ENCODE results near the gene CSTPP1.
A peak's percentile ranks its signal among the peaks of the same experiment; 100 is the strongest.

Gene CSTPP1

DNA sequence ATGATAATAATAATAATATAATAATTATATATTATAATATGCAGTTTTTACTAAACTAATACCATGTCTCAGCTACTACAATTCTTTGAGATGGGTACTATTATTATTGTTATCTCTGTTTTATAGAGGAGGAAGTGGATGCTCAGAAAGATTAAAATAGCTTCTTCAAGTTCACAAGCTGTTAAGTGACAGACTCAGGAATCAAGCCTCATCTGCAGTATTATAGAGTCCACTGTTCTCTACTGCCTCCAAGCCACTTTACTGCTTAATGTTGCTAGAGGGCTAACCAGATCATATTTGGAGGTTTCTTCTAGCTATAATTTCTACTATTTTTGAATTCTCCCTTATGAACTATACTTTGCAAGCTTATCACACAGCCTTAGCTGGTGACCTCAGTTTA lies 62.7 kb downstream of the CSTPP1 start:
- no peak for DNase-seq

DNA sequence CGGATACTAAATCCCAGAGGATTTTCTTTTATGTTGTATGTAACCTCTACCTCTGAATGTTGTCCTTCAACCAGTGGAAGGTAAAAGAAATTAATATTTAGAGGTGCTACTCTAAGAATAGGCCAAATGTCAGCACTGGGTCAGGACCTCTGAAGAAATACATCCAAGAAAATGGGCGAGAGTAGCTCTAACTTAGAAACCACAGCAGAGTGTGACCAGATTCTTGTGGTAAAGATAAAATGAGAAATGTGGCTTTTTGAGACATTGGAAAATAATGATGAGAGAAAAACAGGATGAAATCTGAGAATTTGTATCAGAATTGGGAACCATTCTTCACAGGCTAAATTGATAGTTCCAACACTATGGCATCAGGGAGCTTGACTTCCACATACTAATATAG lies 63.5 kb downstream of the CSTPP1 start:
- DNase-seq: no peak

DNA sequence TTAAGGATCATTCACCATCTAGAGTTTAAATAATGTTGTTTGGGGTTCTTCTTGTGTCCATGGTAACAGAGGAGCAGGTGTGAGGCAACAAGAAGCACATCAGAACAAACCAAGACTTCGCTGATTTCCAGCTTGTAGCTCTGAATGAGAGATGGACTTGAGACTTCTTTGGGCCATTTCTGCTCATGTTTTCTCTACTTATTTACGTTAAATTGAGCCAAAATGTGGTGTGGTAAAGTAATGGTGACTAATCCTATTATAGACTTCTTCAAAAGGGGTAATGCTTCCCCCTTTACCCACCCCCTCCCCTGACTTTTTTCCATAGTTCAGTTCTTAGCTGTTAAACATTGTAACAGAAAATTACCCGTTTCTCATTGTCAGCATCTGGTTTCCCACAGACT lies 65.2 kb downstream of the CSTPP1 start:
- no peak for DNase-seq

DNA sequence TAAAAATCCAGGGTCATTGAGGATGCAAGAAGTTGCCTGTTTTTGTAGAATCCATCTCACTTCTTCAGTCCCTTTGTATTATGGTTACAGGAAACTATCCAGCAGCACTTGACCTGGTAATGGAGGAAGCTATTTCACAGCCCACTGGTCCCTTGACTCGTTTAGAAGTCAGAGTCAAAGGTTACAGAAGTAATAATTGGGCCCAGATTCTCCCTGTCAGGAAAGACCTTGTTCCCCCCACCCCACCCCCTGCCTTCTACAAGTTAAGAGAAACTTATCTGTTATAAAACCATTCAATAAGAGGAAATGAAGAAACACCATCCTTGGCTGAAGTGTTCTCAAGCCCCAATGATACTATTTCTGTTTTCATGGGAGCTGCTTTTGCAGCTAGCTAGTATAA lies 65.8 kb downstream of the CSTPP1 start:
- no peak for DNase-seq

DNA sequence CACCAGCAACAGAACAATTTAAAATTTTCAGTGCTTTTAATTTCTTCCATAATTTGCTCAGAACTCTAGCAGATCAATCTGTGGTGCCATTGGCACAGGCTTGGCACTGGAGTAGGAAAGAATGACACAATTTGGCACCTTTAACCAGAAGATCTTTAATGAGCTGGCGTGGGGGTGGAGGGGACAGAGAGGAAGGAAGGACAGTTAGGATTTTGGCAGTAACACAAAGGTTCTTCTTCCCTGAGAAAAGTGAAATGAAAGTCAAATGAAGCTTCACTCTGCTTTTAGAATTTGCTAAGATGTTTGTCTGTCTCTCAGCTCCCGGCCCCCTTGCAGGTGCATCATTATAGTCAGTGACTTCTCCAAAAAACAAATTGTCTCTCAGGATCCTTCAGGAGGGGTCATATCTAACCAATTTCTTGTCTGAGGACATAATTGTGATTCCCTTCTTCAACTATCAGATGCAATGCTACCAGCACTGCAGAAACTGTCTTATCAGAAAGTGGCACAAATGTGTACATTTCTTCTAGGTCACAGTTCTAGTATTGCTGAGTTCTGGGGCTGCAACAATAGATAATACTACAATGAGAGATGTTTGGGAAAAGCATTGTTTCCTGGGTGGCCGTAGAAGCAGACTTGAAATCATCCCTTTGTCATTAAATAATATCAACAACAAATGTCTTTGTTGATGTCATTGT lies 66.8 kb downstream of the CSTPP1 start:
- no peak for DNase-seq

DNA sequence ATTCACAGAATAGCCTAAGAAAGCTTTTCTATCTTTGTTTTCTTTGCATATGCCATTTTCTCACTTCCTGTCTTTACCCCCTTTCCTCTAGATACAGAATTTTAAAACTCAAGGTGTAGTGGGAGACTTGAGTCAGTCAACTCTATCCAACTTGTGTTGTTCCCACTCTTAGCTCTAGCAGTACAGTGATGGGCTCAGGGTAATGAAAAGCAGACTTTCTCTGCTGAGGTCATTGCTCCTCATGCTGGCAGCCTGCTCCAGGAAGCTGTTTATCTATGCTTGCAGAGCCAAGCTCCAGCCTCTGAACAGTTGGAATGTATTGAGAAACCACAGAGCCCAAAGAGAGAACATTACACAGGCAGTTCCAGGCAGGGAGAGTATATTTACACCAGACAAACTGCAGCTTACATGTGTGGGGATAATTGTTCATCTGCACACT lies 68.1 kb downstream of the CSTPP1 start:
- DNase-seq: peak; percentile 23

DNA sequence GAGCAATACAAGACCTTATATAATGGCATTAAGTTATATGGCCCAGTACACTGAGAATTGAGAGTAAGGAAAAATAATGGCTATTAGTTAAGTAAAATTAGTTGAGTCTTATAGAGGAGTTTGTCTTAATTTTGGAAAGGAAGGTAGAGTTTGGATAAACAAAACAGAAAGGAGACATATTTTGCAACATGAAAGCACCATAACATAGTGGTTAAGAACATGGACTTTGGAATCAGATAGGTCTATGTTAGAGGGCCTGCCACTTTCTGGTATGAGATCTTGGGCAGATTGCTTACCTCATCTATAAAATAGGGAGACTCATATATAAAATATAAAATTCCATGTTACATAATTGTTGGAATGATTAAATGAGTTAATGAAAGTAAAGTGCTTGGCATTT lies 68.9 kb downstream of the CSTPP1 start:
- DNase-seq: no peak

DNA sequence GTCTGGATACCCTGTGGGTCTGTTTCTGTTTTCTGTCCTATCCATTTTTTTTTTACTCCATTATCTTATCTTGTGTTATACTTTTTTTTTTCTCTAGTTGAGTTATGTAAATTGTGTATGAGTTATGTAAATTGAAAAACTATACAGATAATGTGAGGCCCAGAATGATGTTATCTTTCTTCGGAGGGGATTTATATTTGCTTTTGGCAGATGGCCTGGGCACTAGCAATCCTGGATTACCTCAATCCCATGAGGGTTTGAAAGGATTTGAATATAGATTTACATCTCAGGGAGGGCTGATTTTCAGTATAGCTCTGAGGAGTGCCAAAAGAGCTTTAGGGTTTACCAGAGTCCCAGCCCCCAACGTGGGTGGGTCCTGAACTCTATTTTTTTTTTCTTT lies 71.0 kb downstream of the CSTPP1 start:
- no peak for DNase-seq

DNA sequence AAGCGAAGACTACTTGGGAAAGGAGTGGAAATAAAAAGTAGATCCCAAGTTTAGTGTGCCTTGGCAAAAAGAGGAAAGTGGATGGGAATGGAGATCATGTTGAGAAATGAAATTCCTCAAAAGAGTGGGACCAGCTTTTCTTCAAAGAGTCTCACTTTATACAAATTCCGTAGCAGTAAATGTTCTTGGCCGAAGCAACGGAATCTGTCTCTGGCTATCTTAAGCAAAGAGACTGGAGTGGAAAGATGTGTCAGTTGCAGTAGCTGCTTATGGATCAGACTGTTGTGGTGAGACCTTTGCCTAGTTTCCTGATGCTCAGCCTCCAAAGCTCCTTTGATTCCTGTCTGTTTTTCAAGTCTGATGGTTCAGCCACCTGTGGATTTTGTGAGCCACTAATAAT lies 73.6 kb downstream of the CSTPP1 start:
- no peak for DNase-seq

DNA sequence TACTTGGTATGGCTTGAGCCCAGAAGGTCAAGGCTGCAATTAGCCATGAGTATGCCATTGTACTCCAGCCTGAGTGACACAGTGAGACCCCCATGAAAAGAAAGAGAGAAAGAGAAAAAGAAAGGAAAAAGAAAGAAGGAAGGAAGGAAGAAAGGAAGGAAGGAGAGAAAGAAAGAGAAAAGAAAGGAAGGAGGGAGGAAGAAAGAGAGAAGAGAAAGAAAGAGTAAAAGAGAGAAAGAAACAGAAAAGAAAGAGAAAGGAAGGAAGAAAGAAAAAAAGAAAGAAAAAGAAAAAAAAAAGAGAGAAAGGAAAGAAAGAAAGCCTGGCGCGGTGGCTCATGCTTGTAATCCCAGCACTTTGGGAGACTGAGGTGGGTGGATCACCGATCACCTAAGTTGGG lies 77.5 kb downstream of the CSTPP1 start:
- DNase-seq: no peak

DNA sequence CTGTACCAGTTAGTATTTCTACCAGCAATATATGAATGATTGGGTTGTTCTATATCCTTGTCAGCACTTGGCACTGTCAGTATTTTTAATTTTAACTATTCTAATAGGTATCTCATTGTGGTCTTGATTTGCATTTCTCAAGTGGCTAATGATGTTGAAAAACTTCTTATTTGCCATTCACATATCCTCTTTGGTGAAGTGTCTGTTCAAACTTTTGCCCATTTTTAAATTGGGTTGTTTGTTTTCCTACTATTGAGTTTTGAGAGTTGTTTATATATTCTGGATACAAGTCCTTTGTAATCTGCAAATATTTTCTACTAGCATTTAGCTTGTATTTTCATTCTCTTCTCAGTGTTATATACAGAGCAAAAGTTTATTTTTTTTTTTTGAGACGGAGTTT lies 82.1 kb downstream of the CSTPP1 start:
- no peak for DNase-seq

DNA sequence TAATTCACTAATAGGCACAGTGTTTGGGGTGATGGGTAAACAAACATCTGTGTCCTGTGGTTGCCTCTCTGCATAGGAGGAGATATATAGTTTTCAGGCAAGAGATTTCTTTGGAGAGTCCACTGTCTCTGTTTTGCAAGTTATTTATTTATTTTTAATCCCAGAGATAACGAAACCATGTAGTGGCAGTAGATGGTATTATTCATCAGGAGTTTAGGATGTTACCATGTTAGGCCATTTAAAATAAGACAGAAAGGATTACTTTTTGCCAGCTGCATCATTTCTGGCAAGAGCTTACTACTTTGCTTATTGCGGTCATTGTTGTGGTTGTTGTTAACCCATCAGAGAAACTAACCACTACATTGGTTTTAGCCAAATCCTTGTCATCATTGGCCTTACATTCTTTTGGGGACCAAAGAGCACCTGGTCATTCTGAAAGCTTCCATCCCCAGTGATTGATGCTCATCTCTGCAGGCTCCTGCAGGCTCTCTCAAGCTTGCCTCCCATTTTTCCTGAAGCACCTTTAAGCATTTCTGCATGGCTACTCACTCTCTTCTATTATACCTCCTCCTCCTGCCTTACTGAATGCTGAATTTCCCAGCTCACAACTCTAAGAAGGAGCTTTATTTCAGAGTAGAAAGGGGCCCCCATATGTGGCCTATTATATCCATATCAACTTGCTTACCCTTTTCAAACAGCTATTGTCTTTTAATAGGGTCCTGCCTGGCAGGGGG lies 84.4 kb downstream of the CSTPP1 start:
- no peak for DNase-seq

DNA sequence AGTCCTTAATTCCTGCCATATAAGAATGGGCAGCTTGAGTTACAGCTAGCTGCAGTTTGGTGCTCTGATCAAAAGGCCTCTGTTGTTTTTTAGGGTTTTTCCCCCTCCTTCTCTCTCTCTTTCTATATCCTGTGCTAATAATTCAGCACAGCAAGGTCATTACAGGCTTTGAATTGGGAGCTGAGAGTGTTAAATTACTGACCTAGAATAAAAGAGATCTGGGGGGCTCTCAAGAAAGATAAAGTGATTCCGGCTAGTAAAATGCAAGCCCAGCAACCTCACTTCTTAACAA lies 84.9 kb downstream of the CSTPP1 start:
- DNase-seq: no peak

DNA sequence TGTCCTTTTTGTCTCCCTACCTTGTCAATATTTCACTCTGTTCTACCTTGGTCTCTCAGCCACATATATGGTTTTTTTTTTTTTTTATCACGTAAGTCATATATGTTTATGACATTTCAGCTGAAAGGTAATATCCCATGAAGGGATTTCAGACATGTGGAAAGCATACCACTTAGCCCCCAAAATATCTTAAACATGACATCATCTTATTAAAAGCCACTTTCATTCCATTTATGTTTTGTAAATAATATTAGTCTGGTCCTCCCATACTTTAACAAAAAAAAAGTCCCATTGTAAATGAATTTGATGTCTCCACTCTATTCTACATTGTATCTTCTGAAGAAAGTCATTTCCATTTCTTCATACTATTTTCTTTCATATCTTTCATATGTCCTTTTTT lies 85.4 kb downstream of the CSTPP1 start:
- no peak for DNase-seq

DNA sequence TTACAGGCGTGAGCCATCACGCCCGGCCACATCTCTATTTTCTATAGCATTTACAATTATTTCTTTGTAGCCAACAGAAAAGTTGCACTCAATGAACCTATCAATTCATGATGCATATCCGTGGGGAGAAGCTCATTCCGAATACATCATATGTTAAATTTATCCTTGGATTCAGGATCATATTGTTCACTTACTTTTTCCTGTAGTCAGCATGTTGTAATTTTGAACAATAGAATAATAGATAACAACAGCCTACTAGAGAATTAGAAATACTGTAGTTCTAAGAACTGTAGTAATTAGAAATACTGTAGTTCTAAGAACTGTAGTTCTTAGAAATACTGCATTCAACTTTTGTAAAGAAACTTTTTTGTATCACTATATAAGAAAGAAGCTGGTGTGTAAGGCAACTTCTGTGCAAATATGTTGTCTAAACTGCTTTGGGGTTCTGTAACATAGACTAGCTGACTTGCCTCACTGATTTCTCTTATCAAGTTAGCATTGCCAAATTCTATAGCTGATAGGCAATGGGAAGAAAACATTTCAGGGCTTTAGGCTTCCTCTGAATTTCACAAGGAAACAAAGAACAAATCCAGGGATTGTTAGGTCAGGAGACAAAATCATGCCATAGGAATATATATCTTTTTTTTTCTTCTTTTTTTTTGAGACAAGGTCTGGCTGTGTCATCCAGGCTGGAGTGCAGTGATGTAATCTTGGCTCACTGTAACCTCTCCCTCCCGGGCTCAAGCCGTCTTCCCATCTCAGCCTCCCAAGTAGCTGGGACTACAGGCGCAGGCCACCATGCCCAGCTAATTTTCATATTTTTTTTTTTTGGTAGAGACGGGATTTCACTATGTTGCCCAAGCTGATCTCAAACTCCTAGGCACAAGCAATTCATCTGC lies 91.9 kb downstream of the CSTPP1 start:
- DNase-seq: no peak

DNA sequence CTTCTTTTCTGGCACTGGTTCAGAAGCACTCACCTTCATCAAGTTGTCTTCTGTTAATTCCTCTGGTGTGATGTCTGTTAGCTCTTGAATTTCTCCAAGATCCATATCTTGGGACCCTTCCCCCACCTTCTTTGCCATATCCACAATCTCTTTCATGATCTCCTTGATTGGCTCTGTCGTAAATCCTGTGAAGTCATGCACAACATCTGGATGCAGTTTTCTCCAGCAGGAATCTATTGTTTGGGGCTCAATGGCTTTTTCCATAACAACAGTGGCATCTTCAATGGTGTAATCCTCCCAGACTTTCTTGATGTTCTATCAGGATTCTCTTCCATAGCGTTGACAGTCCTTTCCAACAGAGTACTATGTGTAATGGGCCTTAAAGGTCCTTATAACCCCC lies 96.9 kb downstream of the CSTPP1 start:
- no peak for DNase-seq

DNA sequence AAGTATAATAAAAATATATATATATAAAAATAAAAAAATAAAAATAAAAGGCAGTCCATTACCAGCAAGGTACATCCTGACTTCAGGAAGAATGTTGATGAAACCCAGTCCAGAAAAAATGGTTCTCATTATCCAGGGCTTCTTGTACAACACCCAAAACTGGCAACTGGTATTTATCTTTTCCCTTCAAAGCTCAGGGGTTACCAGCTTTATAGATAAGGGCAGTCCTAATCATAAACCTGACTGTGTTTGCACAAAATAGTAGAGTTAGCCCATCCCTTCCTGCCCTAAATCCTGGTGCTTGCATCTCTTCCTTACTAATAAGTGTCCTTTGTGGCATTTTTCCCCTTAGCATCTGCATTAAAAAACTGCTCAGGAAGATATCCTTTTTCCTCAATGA lies 97.5 kb downstream of the CSTPP1 start:
- DNase-seq: no peak

DNA sequence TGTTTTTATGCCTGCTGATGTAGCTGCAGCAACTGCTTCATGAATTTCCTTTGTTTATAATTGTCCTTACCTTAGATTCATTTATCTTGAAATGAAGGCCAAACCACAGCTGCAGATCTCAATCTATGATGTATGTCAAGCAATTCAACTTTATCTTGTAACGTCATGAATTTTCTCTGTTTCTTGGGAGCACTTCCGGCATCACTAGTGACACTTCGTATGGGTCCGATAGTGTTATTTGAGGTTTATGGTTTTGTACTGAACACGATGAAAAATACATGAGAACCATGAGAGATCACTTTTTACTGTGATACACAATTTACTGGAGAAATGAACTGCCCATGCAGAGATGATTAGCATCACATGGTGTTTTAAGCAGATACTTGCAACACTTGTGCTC lies 98.5 kb downstream of the CSTPP1 start:
- DNase-seq: no peak

DNA sequence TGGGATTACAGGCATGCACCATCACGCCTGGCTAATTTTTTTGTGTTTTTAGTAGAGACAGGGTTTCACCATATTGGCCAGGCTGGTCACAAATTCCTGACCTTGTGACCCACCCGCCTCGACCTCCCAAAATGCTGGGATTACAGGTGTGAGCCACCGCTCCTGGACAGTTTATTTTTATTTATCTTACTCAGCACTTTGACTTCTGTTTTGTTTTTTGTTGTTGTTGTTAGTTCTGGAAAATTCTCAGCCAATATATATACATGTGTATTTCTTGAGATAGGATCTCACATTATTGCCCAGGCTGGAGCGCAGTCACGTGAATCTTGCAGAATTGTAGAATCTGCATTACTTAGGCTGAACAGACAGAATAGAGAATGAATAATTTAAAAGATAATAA lies 107.6 kb downstream of the CSTPP1 start:
- DNase-seq: no peak

DNA sequence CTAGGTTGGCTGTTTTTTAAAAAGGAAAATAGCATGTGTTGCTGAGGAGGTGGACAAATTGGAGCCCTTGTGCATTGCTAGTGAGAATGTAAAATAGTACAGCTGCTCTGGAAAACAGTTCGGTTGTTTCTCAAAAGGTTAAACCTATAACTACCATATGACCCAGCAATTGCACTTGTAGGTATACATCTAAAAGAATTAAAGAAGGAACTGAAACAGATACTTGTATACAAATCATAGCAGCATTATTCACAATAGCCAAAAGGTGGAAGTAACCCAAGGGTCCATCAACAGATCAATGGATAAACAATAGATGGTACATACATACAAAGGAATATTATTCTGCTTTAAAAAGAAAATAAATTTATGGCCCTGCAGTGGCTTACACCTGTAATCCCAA lies 111.4 kb downstream of the CSTPP1 start:
- no peak for DNase-seq

DNA sequence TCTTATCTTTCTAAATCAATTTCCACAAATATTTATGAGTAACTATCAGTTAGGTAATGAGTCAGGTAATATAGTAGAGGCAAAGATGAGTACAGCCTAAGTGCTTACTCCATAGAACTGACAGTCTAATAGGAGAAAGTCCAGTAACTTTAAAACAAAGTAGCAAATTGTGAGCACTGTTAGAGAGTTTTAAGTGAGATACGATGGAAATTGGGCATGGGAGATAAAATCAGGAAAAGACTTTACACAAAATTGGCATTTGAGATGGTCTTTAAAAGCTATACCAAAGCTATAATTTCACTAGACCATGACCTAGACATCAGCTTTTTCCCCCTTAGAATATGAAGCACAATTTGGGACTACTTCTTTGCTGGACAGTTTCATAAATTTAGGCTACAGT lies 113.7 kb downstream of the CSTPP1 start:
- DNase-seq: no peak

DNA sequence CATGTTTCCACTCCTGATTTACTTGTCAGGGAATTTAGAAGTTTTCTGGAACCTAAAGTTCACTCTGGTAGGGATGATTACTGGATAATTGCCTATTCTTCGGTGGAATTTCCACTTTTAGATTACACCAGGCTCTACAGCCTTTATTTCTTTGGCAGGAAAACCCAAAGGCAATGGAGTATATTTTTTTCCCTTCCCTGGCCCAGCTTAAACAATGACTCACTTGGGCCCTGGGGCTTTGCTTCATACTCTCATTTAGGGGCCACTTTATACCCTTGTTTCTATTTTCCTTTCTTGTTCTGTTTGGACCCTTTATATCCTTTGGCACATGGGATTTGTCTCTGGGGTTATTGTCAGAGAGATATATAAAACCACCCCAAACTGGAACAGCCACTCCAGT lies 114.7 kb downstream of the CSTPP1 start:
- no peak for DNase-seq

DNA sequence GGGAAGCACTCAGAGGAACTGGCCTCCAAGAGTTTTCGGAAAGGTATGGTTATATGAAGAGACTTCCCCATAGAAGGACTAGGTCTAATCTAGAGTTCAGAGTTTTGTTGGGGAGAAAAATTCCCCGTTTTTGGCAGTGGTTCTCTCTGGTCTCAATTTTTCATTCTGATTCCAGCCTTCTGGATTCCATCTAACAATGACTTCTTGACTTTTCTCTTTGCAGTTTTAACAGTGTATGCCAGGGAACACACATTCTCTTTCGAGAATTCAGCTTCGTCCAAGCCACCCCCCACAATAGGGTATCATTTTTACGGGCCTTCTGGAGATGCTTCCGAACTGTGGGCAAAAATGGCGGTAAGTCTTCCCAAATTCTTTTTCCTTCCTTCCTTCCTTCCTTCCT lies 115.6 kb downstream of the CSTPP1 start:
- no peak for DNase-seq

DNA sequence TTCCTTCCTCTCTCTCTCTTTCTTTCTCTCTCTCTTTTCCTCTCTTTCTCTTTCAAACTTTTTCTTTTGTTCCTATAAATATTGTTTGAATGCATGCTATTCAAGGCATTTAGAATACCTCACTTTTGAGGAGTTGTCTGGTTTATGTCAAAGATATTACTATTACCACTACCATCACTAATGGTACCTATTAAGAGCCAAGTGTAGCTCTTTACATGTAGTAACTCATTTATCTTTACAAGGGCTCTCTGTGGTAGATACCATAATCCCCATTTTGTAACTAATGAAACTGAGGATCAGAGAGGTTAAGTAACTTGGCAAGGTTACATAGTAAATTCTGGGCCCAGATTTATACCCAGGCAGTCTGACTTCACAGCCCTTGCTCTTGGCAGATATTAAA lies 116.0 kb downstream of the CSTPP1 start:
- DNase-seq: no peak

All from NCI-H510A treated with DMSO at 0.1 percent for 48 hours (cell line).